OCI-LY1 (cell line): ENCODE data around the gene ZNF277.

Experiments used
- EZH2 ChIP-seq: fragments of 200-600 bp; sonication (generic), shearing (Covaris generic); IDR thresholded peaks from 2 replicates; pipeline ENCODE4 v1.8.0; 2017; ENCODE audit warnings: borderline replicate concordance, mixed run types, mild to moderate bottlenecking, antibody characterized with exemption, low read length, moderate library complexity, mixed read lengths
- TF ChIP-seq, protein P1 (sequence below): fragments of 200-600 bp; sonication (generic), shearing (Covaris generic); IDR thresholded peaks from 2 replicates; pipeline ENCODE4 v1.5.1; 2017; ENCODE audit warnings: mild to moderate bottlenecking, antibody characterized with exemption, low read length, moderate library complexity, mixed read lengths

DNA sequence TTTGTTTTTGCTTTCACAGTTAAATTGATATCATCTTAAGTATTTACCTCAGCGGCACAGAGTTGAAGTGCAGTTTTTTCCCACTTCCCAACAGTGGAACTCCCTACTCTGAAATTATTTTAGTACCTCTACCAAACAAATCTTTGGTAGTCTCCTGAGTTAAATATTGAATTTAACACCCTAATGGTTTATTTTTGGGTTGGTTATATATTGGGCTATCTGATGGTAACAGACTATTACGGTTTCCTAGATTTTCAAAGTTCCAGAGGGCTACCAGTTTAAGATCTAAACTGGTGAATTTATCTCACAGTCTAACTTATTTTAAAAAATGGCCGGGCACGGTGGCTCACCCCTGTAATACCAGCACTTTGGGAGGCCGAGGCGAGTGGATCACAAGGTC, 1.3 kb downstream of the ZNF277 start:
- TF ChIP-seq, protein P1, sequence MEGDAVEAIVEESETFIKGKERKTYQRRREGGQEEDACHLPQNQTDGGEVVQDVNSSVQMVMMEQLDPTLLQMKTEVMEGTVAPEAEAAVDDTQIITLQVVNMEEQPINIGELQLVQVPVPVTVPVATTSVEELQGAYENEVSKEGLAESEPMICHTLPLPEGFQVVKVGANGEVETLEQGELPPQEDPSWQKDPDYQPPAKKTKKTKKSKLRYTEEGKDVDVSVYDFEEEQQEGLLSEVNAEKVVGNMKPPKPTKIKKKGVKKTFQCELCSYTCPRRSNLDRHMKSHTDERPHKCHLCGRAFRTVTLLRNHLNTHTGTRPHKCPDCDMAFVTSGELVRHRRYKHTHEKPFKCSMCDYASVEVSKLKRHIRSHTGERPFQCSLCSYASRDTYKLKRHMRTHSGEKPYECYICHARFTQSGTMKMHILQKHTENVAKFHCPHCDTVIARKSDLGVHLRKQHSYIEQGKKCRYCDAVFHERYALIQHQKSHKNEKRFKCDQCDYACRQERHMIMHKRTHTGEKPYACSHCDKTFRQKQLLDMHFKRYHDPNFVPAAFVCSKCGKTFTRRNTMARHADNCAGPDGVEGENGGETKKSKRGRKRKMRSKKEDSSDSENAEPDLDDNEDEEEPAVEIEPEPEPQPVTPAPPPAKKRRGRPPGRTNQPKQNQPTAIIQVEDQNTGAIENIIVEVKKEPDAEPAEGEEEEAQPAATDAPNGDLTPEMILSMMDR = no peak
- TF ChIP-seq EZH2 = no peak
